GM18502 (cell line): Measurements from ENCODE around the gene TGFB2.

Source experiments
- ATAC-seq: cut with Tn5 transposase; IDR thresholded peaks from one replicate; pipeline ENCODE4 v1.9.1; 2021; ENCODE audit warnings: mild to moderate bottlenecking; ENCODE audit not compliant: unreplicated experiment, poor library complexity

TGFB2 gene

GRCh38 chr1:218357211-218357892 lies 12.2 kb downstream of the TGFB2 start:
- no peak for ATAC-seq

- no peak for ATAC-seq
These were observed 12.7 kb downstream of the TGFB2 start for GRCh38 chr1:218357893-218358232.

- ATAC-seq: no peak
These were observed 16.3 kb downstream of the TGFB2 start for GRCh38 chr1:218361298-218362065.

- ATAC-seq: no peak
These were observed 17.4 kb downstream of the TGFB2 start for GRCh38 chr1:218362418-218363076.

GRCh38 chr1:218363141-218363540 lies 18.0 kb downstream of the TGFB2 start:
- ATAC-seq: no peak

- no peak for ATAC-seq
These were observed 19.0 kb downstream of the TGFB2 start for GRCh38 chr1:218364028-218364710.

- no peak for ATAC-seq
These were observed 20.3 kb downstream of the TGFB2 start for GRCh38 chr1:218365226-218365999.

GRCh38 chr1:218366322-218367052 lies 21.4 kb downstream of the TGFB2 start:
- ATAC-seq: no peak

GRCh38 chr1:218367118-218367517 lies 22.0 kb downstream of the TGFB2 start:
- no peak for ATAC-seq

- ATAC-seq: no peak
These were observed 23.6 kb downstream of the TGFB2 start for GRCh38 chr1:218368686-218369085.

- no peak for ATAC-seq
These were observed 24.8 kb downstream of the TGFB2 start for GRCh38 chr1:218369688-218370511.

GRCh38 chr1:218371927-218372672 lies 27.0 kb downstream of the TGFB2 start:
- no peak for ATAC-seq

- no peak for ATAC-seq
These were observed 29.5 kb downstream of the TGFB2 start for GRCh38 chr1:218374401-218375353.

GRCh38 chr1:218376722-218377121 lies 31.6 kb downstream of the TGFB2 start:
- peak; percentile 4 for ATAC-seq

- peak; percentile 95 for ATAC-seq
These were observed 32.1 kb downstream of the TGFB2 start for GRCh38 chr1:218377143-218377660.

GRCh38 chr1:218380125-218380977 lies 35.2 kb downstream of the TGFB2 start:
- no peak for ATAC-seq
